Measurements from ENCODE around the gene SNAI3.
A peak's percentile ranks its signal among the peaks of the same experiment; 100 is the strongest.

SNAI3 gene

GRCh38 chr16:88721236-88721635 is 34.9 kb upstream of the SNAI3 start:
- DNase-seq: no peak

- DNase-seq: no peak
Measured at GRCh38 chr16:88720396-88720970, 34.2 kb upstream of the SNAI3 start.

- no peak for DNase-seq
Measured at GRCh38 chr16:88719933-88720296, 33.6 kb upstream of the SNAI3 start.

GRCh38 chr16:88719267-88719932 is 33.1 kb upstream of the SNAI3 start:
- DNase-seq: peak; percentile 86

GRCh38 chr16:88718178-88718577 is 31.9 kb upstream of the SNAI3 start:
- DNase-seq: no peak

GRCh38 chr16:88716601-88717001 is 30.3 kb upstream of the SNAI3 start:
- no peak for DNase-seq

GRCh38 chr16:88716201-88716600 is 29.9 kb upstream of the SNAI3 start:
- no peak for DNase-seq

- no peak for DNase-seq
Measured at GRCh38 chr16:88715312-88716190, 29.2 kb upstream of the SNAI3 start.

GRCh38 chr16:88714420-88715302 is 28.4 kb upstream of the SNAI3 start:
- no peak for DNase-seq

- DNase-seq: no peak
Measured at GRCh38 chr16:88713568-88714419, 27.5 kb upstream of the SNAI3 start.

GRCh38 chr16:88713054-88713453 is 26.7 kb upstream of the SNAI3 start:
- DNase-seq: no peak

GRCh38 chr16:88712362-88712979 is 26.2 kb upstream of the SNAI3 start:
- no peak for DNase-seq

- no peak for DNase-seq
Measured at GRCh38 chr16:88711750-88712340, 25.5 kb upstream of the SNAI3 start.

GRCh38 chr16:88710556-88710955 is 24.2 kb upstream of the SNAI3 start:
- DNase-seq: no peak

GRCh38 chr16:88706965-88707826 is 20.9 kb upstream of the SNAI3 start:
- DNase-seq: no peak

- DNase-seq: peak; percentile 88
Measured at GRCh38 chr16:88706229-88706964, 20.1 kb upstream of the SNAI3 start, which contains the start of the genes CTU2 and RNF166. TSS of gene CTU2 (plus strand) at chr16:88706503. CDS start at chr16:88706531, 28 bp downstream. TSS of gene RNF166 (minus strand) at chr16:88706408. CDS start at chr16:88706325, 83 bp downstream.

GRCh38 chr16:88705801-88706228 is 19.5 kb upstream of the SNAI3 start:
- no peak for DNase-seq

- DNase-seq: peak; percentile 63
Measured at GRCh38 chr16:88705076-88705684, 18.9 kb upstream of the SNAI3 start.

Data from midbrain (tissue), 1 donor.